K562 (cell line): ENCODE data around the gene NSDHL. TPM values are rescaled to one million over a fixed set of nuclear protein-coding genes. Genes with fewer than 3 reads are reported as not detected.

Experiments used
- CBX1 ChIP-seq: sonication (generic); IDR thresholded peaks from 2 replicates; pipeline ENCODE4 v1.6.1; 2016; ENCODE audit warnings: antibody characterized with exemption, low read depth, mild to moderate bottlenecking
- FOXA3 ChIP-seq, 2 experiments: fragments of 450-650 bp in 1 of 2; sonication (generic) in 1 of 2; formaldehyde crosslinking; IDR thresholded peaks in 1 of 2; conservative IDR thresholded peaks in 1 of 2; 2 replicates each; pipeline versions ENCODE4 v1.4.0 to v1.8.0; 2020 to 2022; ENCODE audit warnings: mild to moderate bottlenecking in 2 of 2, missing genetic modification reagents in 1 of 2
- FOXO4 ChIP-seq: fragments of 450-650 bp; formaldehyde crosslinking; IDR thresholded peaks from 2 replicates; pipeline ENCODE4 v1.4.0; 2020; ENCODE audit warnings: mild to moderate bottlenecking, moderate library complexity
- IRF2 ChIP-seq: sonication (generic); formaldehyde crosslinking; IDR thresholded peaks from 2 replicates; pipeline ENCODE4 v1.8.1; 2022; ENCODE audit warnings: mild to moderate bottlenecking, missing genetic modification reagents
- MIER1 ChIP-seq: fragments of 450-650 bp; IDR thresholded peaks from 2 replicates; pipeline ENCODE4 v1.6.1; 2016; ENCODE audit warnings: antibody characterized with exemption, mild to moderate bottlenecking, low read depth
- MNT ChIP-seq, 2 experiments: fragments of 450-650 bp; conservative IDR thresholded peaks; 2 replicates each; pipeline ENCODE4 v1.6.1; 2017; ENCODE audit warnings: mild to moderate bottlenecking in 2 of 2, moderate library complexity in 2 of 2
- NKRF ChIP-seq: fragments of 450-650 bp; IDR thresholded peaks from 2 replicates; pipeline ENCODE4 v1.6.1; 2016; ENCODE audit warnings: borderline replicate concordance
- PBX2 ChIP-seq, 2 experiments: IDR thresholded peaks in 1 of 2; conservative IDR thresholded peaks in 1 of 2; 2 replicates each; pipeline ENCODE4 v1.6.1; 2016; ENCODE audit warnings: low read depth in 2 of 2, mild to moderate bottlenecking in 1 of 2, missing compliant biosample characterization in 1 of 2, missing genetic modification characterization in 1 of 2, moderate library complexity in 1 of 2
- RBM39 ChIP-seq: fragments of 200-400 bp; formaldehyde crosslinking; optimal IDR thresholded peaks from 2 replicates; pipeline ENCODE3; 2018; ENCODE audit warnings: low read depth, low read length
- THRAP3 ChIP-seq: fragments of 450-650 bp; IDR thresholded peaks from 2 replicates; pipeline ENCODE4 v1.6.1; 2016; ENCODE audit warnings: mild to moderate bottlenecking, inconsistent platforms, borderline replicate concordance
- ZC3H11A ChIP-seq: IDR thresholded peaks from 2 replicates; pipeline ENCODE4 v1.6.1; 2012; ENCODE audit warnings: low read depth, low read length, improper control_type of control experiment
- ZNF274 ChIP-seq: IDR thresholded peaks from 2 replicates; pipeline ENCODE4 v1.6.1; 2011; ENCODE audit warnings: low read depth, mild to moderate bottlenecking, low read length, moderate library complexity, borderline replicate concordance
- ZNF507 ChIP-seq: conservative IDR thresholded peaks from 2 replicates; pipeline ENCODE4 v1.6.1; 2017; ENCODE audit warnings: missing genetic modification characterization, missing compliant biosample characterization
- ZNF589 ChIP-seq: fragments of 200-800 bp; sonication (Bioruptor generic); IDR thresholded peaks from 2 replicates; pipeline ENCODE4 v1.6.1; 2016; ENCODE audit warnings: low read depth, missing genetic modification characterization, missing compliant biosample characterization
- polyA plus RNA-seq, 8 experiments: library from polyadenylated mRNA; depleted of rRNA in 4 of 8; stranded (reverse) in 5 of 8; unstranded in 3 of 8; fragments of >200 nt; fragmentation: Nextera tagmentation in 2 of 8; fragmentation: Illumina TruSeq in 1 of 8; extraction: Ambion mirVana in 2 of 8; extraction: Trizol in 1 of 8; gene quantifications; 2 replicates each; pipeline versions ENCODE4 v1.2.1 to v1.2.3, GENCODE V29; 2011 to 2014; ENCODE audit warnings: inconsistent platforms in 1 of 8, missing spikeins in 1 of 8
- total RNA-seq, 7 experiments: library from RNA; depleted of rRNA in 6 of 7; stranded (reverse); fragments of >200 nt in 6 of 7; fragmentation: Illumina TruSeq in 2 of 7; extraction: Trizol in 2 of 7; gene quantifications; 2 replicates each; pipeline versions ENCODE4 v1.2.1 to v1.2.3, GENCODE V29; 2011 to 2021; ENCODE audit warnings: low replicate concordance in 1 of 7

Gene NSDHL
- total and polyA plus RNA-seq, 9 of the 15 experiments (the other 6 are each of a cell fraction or from before 2014, with no cell fraction given) = 22.5 to 63.4 (median 40.8) TPM

GRCh38 chrX:152843852-152844251, 13.0 kb downstream of the NSDHL start (continued):
- TF ChIP-seq FOXO4 = no peak
- TF ChIP-seq ZNF507 (tag) = no peak
- no peak for TF ChIP-seq CBX1
- no peak for TF ChIP-seq RBM39
- peak; percentile 20 to 61; a peak in 2 of 4 replicates for TF ChIP-seq MNT (conservative IDR thresholded peaks at IDR 0.05)
- no peak for TF ChIP-seq ZC3H11A
- no peak for TF ChIP-seq THRAP3
- peak in 1 of 2 experiments; percentile 36; a peak in 1 of 4 replicates for TF ChIP-seq FOXA3 (CRISPR knock-in tag; conservative IDR thresholded peaks at IDR 0.05 in 1 of 2, IDR thresholded peaks at IDR 0.05 in 1 of 2)
- no peak for TF ChIP-seq IRF2
- TF ChIP-seq PBX2 (CRISPR knock-in tag; IDR thresholded peaks at IDR 0.05; ENCODE audit: low read depth) = peak; percentile 35; the same call in 1 of the 2 replicates
- peak; percentile 90 for TF ChIP-seq PBX2 (tag; conservative IDR thresholded peaks at IDR 0.05; ENCODE audit: low read depth)
- no peak for TF ChIP-seq MIER1
- TF ChIP-seq ZNF274 = no peak
- no peak for TF ChIP-seq ZNF589 (CRISPR knock-in tag)
- no peak for TF ChIP-seq NKRF
